GM23338 (cell line): Measurements from ENCODE around the gene CACNA1S. TPM values are rescaled to one million over a fixed set of nuclear protein-coding genes. Genes with fewer than 3 reads are reported as not detected.
A peak's percentile ranks its signal among the peaks of the same experiment; 100 is the strongest.

Source experiments
- ATAC-seq: fragments of 200-7000 bp; cut with Tn5 transposase; 3 replicates; pipeline ENCODE4 v1.9.1; 2020
- DNase-seq: peaks from one replicate; pipeline ENCODE4 v3.0.0-alpha.2; 2015; ENCODE audit warnings: low spot score
- H2AFZ ChIP-seq: fragments of 200-600 bp; sonication (generic); 2 replicates; pipeline ENCODE4 v1.8.0; 2016; ENCODE audit warnings: antibody characterized with exemption, mild to moderate bottlenecking, moderate library complexity
- H3F3A ChIP-seq: fragments of 200-600 bp; sonication (generic); replicated peaks from 2 replicates; pipeline ENCODE4 v1.8.0; 2017; ENCODE audit warnings: antibody characterized with exemption, mixed run types, low read depth
- H3K27ac ChIP-seq: fragments of 200-600 bp; sonication (generic); 2 replicates; pipeline ENCODE4 v1.6.1; 2016; ENCODE audit warnings: low read depth
- H3K27me3 ChIP-seq: fragments of 200-600 bp; sonication (generic); 2 replicates; pipeline ENCODE4 v1.8.0; 2016; ENCODE audit warnings: mild to moderate bottlenecking, mixed run types, moderate library complexity; ENCODE audit not compliant: insufficient read depth
- H3K36me3 ChIP-seq: fragments of 200-600 bp; sonication (generic); 2 replicates; pipeline ENCODE4 v1.8.0; 2016; ENCODE audit warnings: mild to moderate bottlenecking; ENCODE audit not compliant: insufficient read depth
- H3K4me1 ChIP-seq: fragments of 200-600 bp; sonication (generic); 2 replicates; pipeline ENCODE4 v1.8.0; 2016; ENCODE audit warnings: mild to moderate bottlenecking, moderate library complexity; ENCODE audit not compliant: insufficient read depth
- H3K4me2 ChIP-seq: fragments of 200-600 bp; sonication (generic); 2 replicates; pipeline ENCODE4 v1.7.1; 2017; ENCODE audit warnings: mixed run types
- H3K4me3 ChIP-seq: fragments of 200-600 bp; sonication (generic); 2 replicates; pipeline ENCODE4 v1.6.1; 2016; ENCODE audit warnings: mixed run types
- H3K79me2 ChIP-seq: fragments of 200-600 bp; sonication (generic); replicated peaks from 2 replicates; pipeline ENCODE4 v1.8.0; 2017; ENCODE audit warnings: mild to moderate bottlenecking; ENCODE audit not compliant: insufficient read depth
- H3K9me2 ChIP-seq: fragments of 200-600 bp; sonication (generic); 2 replicates; pipeline ENCODE4 v1.8.0; 2017; ENCODE audit not compliant: insufficient read depth
- H4K20me1 ChIP-seq: fragments of 200-600 bp; sonication (generic); replicated peaks from 2 replicates; pipeline ENCODE4 v1.8.0; 2017; ENCODE audit warnings: mild to moderate bottlenecking; ENCODE audit not compliant: insufficient read depth
- H3K27ac Mint-ChIP-seq: 2 replicates; pipeline ENCODE4 v1.8.0; 2020; ENCODE audit warnings: inconsistent platforms, mild to moderate bottlenecking, moderate library complexity, mixed read lengths
- H3K27me3 Mint-ChIP-seq: 3 replicates; pipeline ENCODE4 v1.8.0; 2022; ENCODE audit warnings: low read depth, mild to moderate bottlenecking, moderate library complexity, mixed read lengths, inconsistent platforms; ENCODE audit not compliant: insufficient read depth, poor library complexity
- H3K36me3 Mint-ChIP-seq: 3 replicates; pipeline ENCODE4 v1.8.0; 2021; ENCODE audit warnings: low read depth, mild to moderate bottlenecking, inconsistent platforms, moderate library complexity, mixed read lengths
- H3K4me1 Mint-ChIP-seq: 3 replicates; pipeline ENCODE4 v1.8.0; 2020; ENCODE audit warnings: mild to moderate bottlenecking, inconsistent platforms, mixed read lengths
- H3K4me3 Mint-ChIP-seq: 3 replicates; pipeline ENCODE4 v1.8.0; 2021; ENCODE audit warnings: moderate library complexity, mild to moderate bottlenecking, inconsistent platforms, mixed read lengths
- H3K9me3 Mint-ChIP-seq: 3 replicates; pipeline ENCODE4 v1.8.0; 2020; ENCODE audit warnings: moderate library complexity, mild to moderate bottlenecking, inconsistent platforms, mixed read lengths
- CREB1 ChIP-seq: fragments of 250-450 bp; sonication (Bioruptor Pico); IDR thresholded peaks from 2 replicates; pipeline ENCODE4 v1.5.0; 2020; ENCODE audit warnings: low read depth, mild to moderate bottlenecking, moderate library complexity
- CTCF ChIP-seq, 2 experiments: fragments of 200-600 bp in 1 of 2; sonication (generic) in 1 of 2; conservative IDR thresholded peaks; 2 replicates each; pipeline versions ENCODE4 v1.5.1 to v1.6.1; 2016 to 2017; ENCODE audit warnings: antibody characterized with exemption in 2 of 2, low read depth in 2 of 2, mild to moderate bottlenecking in 2 of 2, moderate library complexity in 1 of 2
- ETS1 ChIP-seq: IDR thresholded peaks from 2 replicates; pipeline ENCODE4 v1.6.1; 2016; ENCODE audit warnings: antibody characterized with exemption
- EZH2 ChIP-seq: fragments of 200-600 bp; sonication (generic); IDR thresholded peaks from one replicate; pipeline ENCODE4 v1.8.0; 2017; ENCODE audit warnings: antibody characterized with exemption, mild to moderate bottlenecking, low read depth; ENCODE audit not compliant: unreplicated experiment
- EZH2phosphoT487 ChIP-seq: fragments of 200-600 bp; sonication (generic); IDR thresholded peaks from one replicate; pipeline ENCODE4 v1.8.1; 2018; ENCODE audit warnings: antibody characterized with exemption; ENCODE audit not compliant: unreplicated experiment
- NANOG ChIP-seq: IDR thresholded peaks from 2 replicates; pipeline ENCODE4 v1.6.1; 2016; ENCODE audit warnings: antibody characterized with exemption, borderline replicate concordance
- POLR2AphosphoS5 ChIP-seq: IDR thresholded peaks from 2 replicates; pipeline ENCODE4 v1.6.1; 2016; ENCODE audit warnings: antibody characterized with exemption, low read depth
- REST ChIP-seq: IDR thresholded peaks from one replicate; pipeline ENCODE4 v1.6.1; 2018; ENCODE audit warnings: antibody characterized with exemption; ENCODE audit not compliant: unreplicated experiment
- STAT1 ChIP-seq: IDR thresholded peaks from one replicate; pipeline ENCODE4 v1.6.1; 2016; ENCODE audit warnings: antibody characterized with exemption; ENCODE audit not compliant: unreplicated experiment
- ZNF114 ChIP-seq: fragments of 250-450 bp; sonication (Bioruptor Pico); IDR thresholded peaks from 2 replicates; pipeline ENCODE4 v1.5.0; 2020; ENCODE audit warnings: mild to moderate bottlenecking, moderate library complexity
- ZNF331 ChIP-seq: fragments of 250-450 bp; sonication (Bioruptor Pico); IDR thresholded peaks from 2 replicates; pipeline ENCODE4 v1.5.0; 2020; ENCODE audit warnings: low read depth, mild to moderate bottlenecking, moderate library complexity
- polyA plus RNA-seq: library from polyadenylated mRNA; unstranded; fragments of >200 nt; fragmentation: Nextera tagmentation; extraction: Ambion mirVana; gene quantifications from 2 replicates; pipeline ENCODE4 v1.2.1, GENCODE V29; 2016
- total RNA-seq: library from RNA; depleted of rRNA; stranded (reverse); fragments of >200 nt; shearing (Covaris generic); gene quantifications from 2 replicates; pipeline ENCODE4 v1.2.3, GENCODE V29; 2014

CACNA1S gene
- total and polyA plus RNA-seq, 2 experiments from 2014 or later: 0.03 TPM; not detected in 1

GRCh38 chr1:201025571-201026002 lies 86.6 kb downstream of the CACNA1S start:
- H4K20me1 ChIP-seq: no peaks in the 10 kb centered on the region
- peaks cover 8% of the 10 kb centered on the region; the same call in 1 of the 2 replicates for H3K79me2 ChIP-seq
- peak overlapping the region; percentile 82; the same call in 1 of the 2 replicates for H3K4me3 ChIP-seq
- H3K4me1 ChIP-seq: peaks cover 49% of the 10 kb centered on the region
- peaks cover 7% of the 10 kb centered on the region; the same call in 1 of the 2 replicates for H3K36me3 ChIP-seq
- peaks cover 23% of the 10 kb centered on the region for H3K27me3 Mint-ChIP-seq
- H2AFZ ChIP-seq: no peak overlapping the region
- H3K9me3 Mint-ChIP-seq: no peaks in the 10 kb centered on the region
- peak overlapping the region; percentile 90 for H3K4me2 ChIP-seq
- peak; percentile 26 for ATAC-seq
- no peaks in the 10 kb centered on the region for H3F3A ChIP-seq
- H3K4me1 Mint-ChIP-seq: peaks cover 51% of the 10 kb centered on the region
- H3K4me3 Mint-ChIP-seq: peak overlapping the region; percentile 55; the same call in 2 of the 3 replicates
- H3K27me3 ChIP-seq: no peaks in the 10 kb centered on the region
- H3K27ac ChIP-seq: no peak overlapping the region
- TF ChIP-seq CTCF (conservative IDR thresholded peaks at IDR 0.05; ENCODE audit: low read depth in 2 of 2) (peak; percentile 36 to 49; a peak in 3 of 4 replicates), ZNF114 (no peak)
- no peak overlapping the region for H3K27ac Mint-ChIP-seq
- H3K36me3 Mint-ChIP-seq: peaks cover 19% of the 10 kb centered on the region
- DNase-seq: peak; percentile 70
- no peaks in the 10 kb centered on the region for H3K9me2 ChIP-seq

- H3F3A ChIP-seq: 0 out of 2 replicates have a peak, but pooled peaks cover 3% of the 10 kb centered on the region
- no peak overlapping the region for H3K27ac Mint-ChIP-seq
- peaks cover 18% of the 10 kb centered on the region for H3K79me2 ChIP-seq
- no peaks in the 10 kb centered on the region; the same call in 1 of the 2 replicates for H4K20me1 ChIP-seq
- no peaks in the 10 kb centered on the region for H3K9me2 ChIP-seq
- H3K27me3 ChIP-seq: no peaks in the 10 kb centered on the region
- H2AFZ ChIP-seq: no peak overlapping the region
- peak overlapping the region; percentile 72 for H3K4me3 Mint-ChIP-seq
- peaks cover 61% of the 10 kb centered on the region for H3K4me1 Mint-ChIP-seq
- peak overlapping the region; percentile 90 for H3K4me2 ChIP-seq
- peak; percentile 49 for DNase-seq
- peaks cover 7% of the 10 kb centered on the region; the same call in 1 of the 2 replicates for H3K36me3 ChIP-seq
- H3K4me1 ChIP-seq: peaks cover 59% of the 10 kb centered on the region
- H3K27ac ChIP-seq: no peak overlapping the region
- no peak for ATAC-seq
- peak overlapping the region; percentile 82 for H3K4me3 ChIP-seq
- peaks cover 19% of the 10 kb centered on the region for H3K36me3 Mint-ChIP-seq
- no peaks in the 10 kb centered on the region for H3K9me3 Mint-ChIP-seq
- H3K27me3 Mint-ChIP-seq: peaks cover 25% of the 10 kb centered on the region
- TF ChIP-seq NANOG: no peak
- no peak for TF ChIP-seq ZNF331
- TF ChIP-seq ETS1: no peak
- no peak for TF ChIP-seq CTCF (conservative IDR thresholded peaks at IDR 0.05; ENCODE audit: low read depth in 2 of 2)
- TF ChIP-seq REST: no peak
- no peak for TF ChIP-seq EZH2phosphoT487
- TF ChIP-seq STAT1: no peak
- TF ChIP-seq ZNF114: no peak
- TF ChIP-seq CREB1: no peak
- no peak for TF ChIP-seq EZH2
- TF ChIP-seq POLR2AphosphoS5: no peak
These were observed 87.6 kb downstream of the CACNA1S start for GRCh38 chr1:201024625-201024998.
